A549 (cell line): ENCODE measurements around the gene SNX3. TPM values are rescaled to one million over a fixed set of nuclear protein-coding genes. Genes with fewer than 3 reads are reported as not detected.

Experiments
- ATAC-seq, 2 experiments: fragments of 200-7000 bp in 1 of 2; fragments of >200 bp in 1 of 2; cut with Nextera tagmentation in 1 of 2; cut with Tn5 transposase in 1 of 2; 3 replicates each; pipeline versions ENCODE4 v1.8.0 to v1.9.1; 2018 to 2020; ENCODE audit warnings: mild to moderate bottlenecking in 1 of 2, moderate library complexity in 1 of 2
- CTCF ChIA-PET: fragments of 300-600 bp; sonication (Branson Sonifier 250); formaldehyde crosslinking; extraction: SDS; loops from one replicate; lab custom pipeline; 2021; ENCODE audit warnings: antibody characterized with exemption, inconsistent platforms; lab: Yijun Ruan, JAX
- POLR2A ChIA-PET: fragments of 350-600 bp; formaldehyde crosslinking; extraction: SDS; loops from one replicate; lab custom pipeline; 2021; ENCODE audit warnings: antibody characterized with exemption, inconsistent platforms; lab: Yijun Ruan, JAX
- DNase-seq, 2 experiments: peaks; one replicate each; pipeline versions ENCODE4 v3.0.0 to v3.0.0-alpha.2; 2011 to 2016; ENCODE audit warnings: low read depth in 1 of 2, low spot score in 1 of 2
- FAIRE-seq: peaks from 2 replicates; lab custom pipeline; 2011; peaks lifted over from hg19 to GRCh38; lab: Jason Lieb, UNC
- H3K27ac ChIP-seq, 2 experiments: fragments of >200 bp; sonication (Bioruptor Twin); formaldehyde crosslinking; 3 replicates each; pipeline ENCODE4 v1.5.1; 2016 to 2017
- H3K4me1 ChIP-seq: fragments of >200 bp; sonication (Bioruptor Twin); formaldehyde crosslinking; 3 replicates; pipeline ENCODE4 v1.6.1; 2016
- H3K4me2 ChIP-seq: fragments of >200 bp; sonication (Bioruptor Twin); formaldehyde crosslinking; 3 replicates; pipeline ENCODE4 v1.6.1; 2016
- H3K4me3 ChIP-seq: fragments of >200 bp; sonication (Bioruptor Twin); formaldehyde crosslinking; 3 replicates; pipeline ENCODE4 v1.5.1; 2016
- H3K9me3 ChIP-seq: fragments of >200 bp; sonication (Bioruptor Twin); formaldehyde crosslinking; 3 replicates; pipeline ENCODE4 v1.6.1; 2016
- BCL3 ChIP-seq: fragments of >200 bp; sonication (Bioruptor Twin); formaldehyde crosslinking; IDR thresholded peaks from 3 replicates; pipeline ENCODE4 v1.6.1; 2016
- CBX8 ChIP-seq: fragments of 200-600 bp; sonication (generic); IDR thresholded peaks from 2 replicates; pipeline ENCODE4 v1.6.1; 2016
- CHD4 ChIP-seq: fragments of 200-600 bp; sonication (generic); IDR thresholded peaks from 2 replicates; pipeline ENCODE4 v1.6.1; 2016; ENCODE audit warnings: antibody characterized with exemption, mild to moderate bottlenecking, borderline replicate concordance
- E2F6 ChIP-seq: IDR thresholded peaks from 2 replicates; pipeline ENCODE4 v1.6.1; 2012; ENCODE audit warnings: low read depth, borderline replicate concordance
- FOXS1 ChIP-seq: fragments of 250-450 bp; sonication (Bioruptor Pico); IDR thresholded peaks from 2 replicates; pipeline ENCODE4 v1.5.0; 2020; ENCODE audit warnings: mild to moderate bottlenecking, moderate library complexity
- HOXA7 ChIP-seq: fragments of 250-450 bp; sonication (Bioruptor Pico); IDR thresholded peaks from 2 replicates; pipeline ENCODE4 v1.5.0; 2020; ENCODE audit warnings: mild to moderate bottlenecking, moderate library complexity
- HOXB5 ChIP-seq: fragments of 250-450 bp; sonication (Bioruptor Pico); IDR thresholded peaks from 2 replicates; pipeline ENCODE4 v1.5.0; 2020; ENCODE audit warnings: mild to moderate bottlenecking, moderate library complexity
- JUNB ChIP-seq: fragments of >200 bp; sonication (Bioruptor Twin); formaldehyde crosslinking; IDR thresholded peaks from 2 replicates; pipeline ENCODE4 v1.6.1; 2016
- MAX ChIP-seq: IDR thresholded peaks from 2 replicates; pipeline ENCODE4 v1.6.1; 2012
- MAZ ChIP-seq: fragments of 150-350 bp; IDR thresholded peaks from 2 replicates; pipeline ENCODE4 v1.6.1; 2014; ENCODE audit warnings: antibody characterized with exemption, low read depth, low read length, borderline replicate concordance
- MYC ChIP-seq: IDR thresholded peaks from 2 replicates; pipeline ENCODE4 v1.6.1; 2012; ENCODE audit warnings: mild to moderate bottlenecking, inconsistent platforms, low read length, improper control_type of control experiment, borderline replicate concordance
- NR3C1 ChIP-seq: fragments of >200 bp; sonication (Bioruptor Twin); formaldehyde crosslinking; IDR thresholded peaks from 3 replicates; pipeline ENCODE4 v1.6.1; 2017
- REST ChIP-seq: fragments of 200-600 bp; sonication (generic); IDR thresholded peaks from 2 replicates; pipeline ENCODE4 v1.6.1; 2016; ENCODE audit warnings: antibody characterized with exemption, mild to moderate bottlenecking, moderate library complexity
- WGBS: methylation state at CpG from one replicate; pipeline ENCODE4 v1.1.6; 2017; ENCODE audit errors: missing lambda C conversion rate; 5-methylcytosine and 5-hydroxymethylcytosine counted together
- polyA plus RNA-seq, 4 experiments: library from polyadenylated mRNA; depleted of rRNA in 3 of 4; stranded (reverse); fragments of >200 nt; fragmentation: RNase III in 1 of 4; extraction: RNeasy Plus Mini Kit Qiagen cat#74134 plus additional on column Dnase treatment in 1 of 4; gene quantifications; 2 replicates in 3 of 4; 3 replicates in 1 of 4; pipeline ENCODE4 v1.2.3, GENCODE V29; 2011 to 2017

The SNX3 gene
- polyA plus RNA-seq, 2 of the 4 experiments (the other 2 are of a cell fraction): 106 to 214 TPM

GRCh38 chr6:108166664-108167448 lies 94.0 kb downstream of the SNX3 start:
- no peaks in the 10 kb centered on the region for H3K9me3 ChIP-seq
- POLR2A ChIA-PET: no interaction called here
- ATAC-seq: no peak
- TF ChIP-seq MYC: no peak
- TF ChIP-seq BCL3: no peak
- no peak for TF ChIP-seq MAZ
- no peak for TF ChIP-seq MAX
- no peak for TF ChIP-seq NR3C1
- no peak for TF ChIP-seq JUNB
- no peak for TF ChIP-seq HOXA7 (CRISPR knock-in tag)
- TF ChIP-seq CBX8: no peak
- no peak for TF ChIP-seq REST
- TF ChIP-seq CHD4: no peak
- TF ChIP-seq HOXB5 (CRISPR knock-in tag): no peak
- TF ChIP-seq, all 56 proteins: peak for 0
- Histone ChIP-seq H3K4me1 (no peaks in the 10 kb centered on the region; the same call in 2 of the 3 replicates), H3K4me3 (no peak overlapping the region; the same call in 2 of the 3 replicates), H3K27ac (no peak overlapping the region), H3K4me2 (peak overlapping the region; percentile 83)
- CTCF ChIA-PET: no interaction called here
- WGBS: 91% methylated on average over 29 of the region's 58 CpGs
- FAIRE-seq (no peak), DNase-seq (no peak)

GRCh38 chr6:108165714-108166663 lies 94.9 kb downstream of the SNX3 start, which contains the start of gene NR2E1:
TSS of gene NR2E1 (plus strand) at chr6:108166022. CDS start at chr6:108166766, 744 bp downstream.
- Histone ChIP-seq H3K27ac (peak within 1 kb of the TSS in 1 of 2 experiments; percentile 56; a peak in 2 of 6 replicates), H3K4me1 (no peaks in the 10 kb centered on the region; the same call in 2 of the 3 replicates), H3K9me3 (no peaks in the 10 kb centered on the region), H3K4me2 (peak within 1 kb of the TSS; percentile 83), H3K4me3 (peak within 1 kb of the TSS; percentile 41)
- ATAC-seq (peak; percentile 36 to 68; a peak in 3 of 6 replicates), DNase-seq (peak in 1 of 2 experiments; percentile 3), FAIRE-seq (no peak)
- ChIA-PET POLR2A (no interaction called here), CTCF (no interaction called here)
- TF ChIP-seq FOXS1 (CRISPR knock-in tag) (no peak), E2F6 (peak; percentile 45; the same call in 1 of the 2 replicates)
- 11% methylated on average over 35 of the region's 54 CpGs for WGBS
